AG04450 (cell line): ENCODE results near the gene GTF3C6. TPM values are rescaled to one million over a fixed set of nuclear protein-coding genes. Genes with fewer than 3 reads are reported as not detected.
"Not testable (repeated sequence)": the region's sequence is repeated elsewhere in the genome, so short reads cannot be mapped to it uniquely, and the experiment has no call there.

Source experiments
- CTCF ChIA-PET: fragments of 300-600, 350-600 bp; formaldehyde crosslinking; extraction: SDS; loops from one replicate; lab custom pipeline; 2022; ENCODE audit warnings: antibody characterized with exemption, inconsistent platforms; lab: Charles Lee
- POLR2A ChIA-PET: fragments of 350-600 bp; formaldehyde crosslinking; extraction: SDS; loops from one replicate; lab custom pipeline; 2021; ENCODE audit warnings: antibody characterized with exemption, inconsistent platforms; lab: Yijun Ruan, JAX
- DNase-seq: peaks from one replicate; pipeline ENCODE4 v3.0.0-alpha.2; 2011; ENCODE audit warnings: low read depth, low spot score
- H3K27ac ChIP-seq: one replicate; pipeline ENCODE4 v1.5.1; 2012; ENCODE audit warnings: low read depth, low read length, control low read depth
- H3K27me3 ChIP-seq: one replicate; pipeline ENCODE4 v1.6.0; 2012; ENCODE audit warnings: low read length; ENCODE audit not compliant: control insufficient read depth, insufficient read depth
- H3K4me3 ChIP-seq: 2 replicates; pipeline ENCODE4 v1.5.1; 2011; ENCODE audit warnings: mild to moderate bottlenecking, low read depth, low read length, control low read depth
- H3K9me3 ChIP-seq: 2 replicates; pipeline ENCODE4 v1.5.1; 2012; ENCODE audit warnings: low read length; ENCODE audit not compliant: control insufficient read depth, insufficient read depth
- CTCF ChIP-seq: IDR thresholded peaks from 2 replicates; pipeline ENCODE4 v1.5.1; 2011; ENCODE audit warnings: low read depth, low read length, control low read depth, inconsistent platforms
- polyA plus RNA-seq: library from polyadenylated mRNA; depleted of rRNA; stranded (reverse); fragments of >200 nt; gene quantifications from 2 replicates; pipeline ENCODE4 v1.2.3, GENCODE V29; 2011

GTF3C6 gene
- polyA plus RNA-seq, 1 experiment: 65.7 TPM

GRCh38 chr6:110953633-110954303 lies 4.7 kb upstream of the GTF3C6 start:
- no peaks in the 10 kb centered on the region; the same call in 1 of the 2 replicates for H3K9me3 ChIP-seq
- H3K4me3 ChIP-seq: no peak overlapping the region
- no peaks in the 10 kb centered on the region for H3K27me3 ChIP-seq
- no peak for DNase-seq
- no peak overlapping the region for H3K27ac ChIP-seq
- TF ChIP-seq CTCF: no peak
- ChIA-PET CTCF (interaction anchor here (0.9 to 1.2 kb wide), 3 partner anchors 271 to 425 kb away, joined by 3 read pairs; no protein-coding TSS in a partner anchor), POLR2A (no interaction called here)

- POLR2A ChIA-PET: interaction anchor here (0.7 to 4.8 kb wide), 2 partner anchors 21 to 86 kb away, joined by 3 to 35 read pairs; partner anchors contain the start of genes AMD1 and RPF2
These were observed 1.5 kb downstream of the GTF3C6 start for GRCh38 chr6:110960014-110960390.

GRCh38 chr6:110962636-110963035 lies 4.1 kb downstream of the GTF3C6 start:
- H3K27me3 ChIP-seq, H3K9me3 ChIP-seq, CTCF ChIA-PET, POLR2A ChIA-PET, H3K4me3 ChIP-seq, DNase-seq, H3K27ac ChIP-seq: not testable (repeated sequence)

More at GRCh38 chr6:110960014-110960390, 1.5 kb downstream of the GTF3C6 start:
- no peaks in the 10 kb centered on the region for H3K27me3 ChIP-seq
- H3K4me3 ChIP-seq: no peak overlapping the region
- CTCF ChIA-PET: interaction anchor here (0.6 to 3.2 kb wide), 3 partner anchors 10 to 277 kb away, joined by 6 to 26 read pairs (median 12); no protein-coding TSS in a partner anchor
- TF ChIP-seq CTCF: no peak
- H3K27ac ChIP-seq: no peak overlapping the region
- no peak for DNase-seq
- H3K9me3 ChIP-seq: no peaks in the 10 kb centered on the region; the same call in 1 of the 2 replicates

GRCh38 chr6:110965629-110966229 lies 7.2 kb downstream of the GTF3C6 start:
- Histone ChIP-seq H3K27ac (no peak overlapping the region), H3K27me3 (no peaks in the 10 kb centered on the region), H3K9me3 (no peaks in the 10 kb centered on the region), H3K4me3 (no peak overlapping the region)
- CTCF ChIA-PET: no interaction called here
- POLR2A ChIA-PET: no interaction called here
- no peak for TF ChIP-seq CTCF
- no peak for DNase-seq

GRCh38 chr6:110968661-110969060 lies 10.2 kb downstream of the GTF3C6 start:
- H3K4me3 ChIP-seq, CTCF ChIA-PET, DNase-seq, POLR2A ChIA-PET, H3K27me3 ChIP-seq, H3K27ac ChIP-seq, H3K9me3 ChIP-seq: not testable (repeated sequence)

DNA sequence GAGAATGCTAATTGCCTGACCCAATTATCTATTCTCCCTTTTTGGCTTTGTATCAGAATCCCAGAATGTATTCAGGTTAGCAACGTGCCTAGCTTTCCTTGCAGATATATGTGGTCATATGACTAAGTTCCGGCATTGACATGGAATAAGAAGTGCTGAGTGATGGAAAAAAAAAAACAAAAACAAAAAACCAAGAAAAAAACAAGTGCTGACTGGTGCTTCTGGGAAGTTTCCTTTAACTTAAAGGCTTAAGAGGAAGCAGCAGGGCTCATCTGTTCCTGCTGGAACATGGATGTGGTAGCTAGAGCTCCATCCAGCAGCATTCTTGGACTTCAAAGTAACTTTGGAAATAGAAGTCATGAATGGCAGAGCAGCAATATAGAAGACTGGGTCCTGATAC lies 13.0 kb downstream of the GTF3C6 start:
- DNase-seq: no peak
- ChIA-PET CTCF (interaction anchor here (1.1 to 1.4 kb wide), 2 partner anchors 12 to 290 kb away, joined by 3 read pairs; no protein-coding TSS in a partner anchor), POLR2A (no interaction called here)
- Histone ChIP-seq H3K9me3 (no peaks in the 10 kb centered on the region), H3K27ac (no peak overlapping the region), H3K27me3 (no peaks in the 10 kb centered on the region), H3K4me3 (no peak overlapping the region)
- no peak for TF ChIP-seq CTCF
